ENCODE data around the gene ALDH5A1.

GRCh38 chr6:24478903-24479302 lies 15.9 kb upstream of the ALDH5A1 start:
- TF ChIP-seq CTCF (conservative IDR thresholded peaks at IDR 0.05; ENCODE audit: low read length) (no peak), EZH2phosphoT487 (IDR thresholded peaks at IDR 0.05; ENCODE audit: borderline replicate concordance, low read depth, low read length) (no peak)

All from OCI-LY7 (cell line).